Loucy (cell line): Measurements from ENCODE around the gene GPR139.

ENCODE experiments used
- CTCF ChIP-seq: fragments of 200-600 bp; sonication (generic); conservative IDR thresholded peaks from 2 replicates; pipeline ENCODE4 v1.5.1; 2014; ENCODE audit warnings: mild to moderate bottlenecking, antibody characterized with exemption, low read length
- EZH2phosphoT487 ChIP-seq: fragments of 200-600 bp; IDR thresholded peaks from 2 replicates; pipeline ENCODE4 v1.6.1; 2018; ENCODE audit warnings: antibody characterized with exemption, mild to moderate bottlenecking, moderate library complexity, borderline replicate concordance

- TF ChIP-seq CTCF, result no peak
- TF ChIP-seq EZH2phosphoT487, result no peak
Observed at GRCh38 chr16:20089246-20089965, 15.7 kb upstream of the GPR139 start.
